ENCODE measurements around the gene CCDC81.
"Not testable (repeated sequence)": the region's sequence is repeated elsewhere in the genome, so short reads cannot be mapped to it uniquely, and the experiment has no call there.

Gene CCDC81

DNA sequence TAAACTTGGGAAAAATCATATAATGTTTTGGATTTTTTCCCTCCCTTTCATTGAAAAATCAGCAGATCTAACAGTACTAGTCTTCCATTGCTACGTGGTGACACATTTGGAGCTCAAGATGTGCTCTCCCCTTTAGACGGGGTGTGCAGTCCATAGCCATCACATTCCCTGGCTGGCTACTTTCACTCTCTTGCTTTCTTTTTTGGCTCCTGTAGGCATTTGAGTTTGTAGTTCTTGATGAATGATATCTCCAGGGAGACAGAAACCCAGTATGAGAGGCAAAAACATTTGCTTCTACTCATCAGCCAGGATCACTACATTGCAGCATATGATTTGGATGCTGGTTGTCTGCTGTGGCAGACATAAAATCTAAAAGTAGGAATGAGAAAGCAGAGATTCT is 12.1 kb downstream of the CCDC81 start:
- DNase-seq (ENCODE audit: extremely low read depth in 1 of 2, low read depth in 1 of 2): no peak

DNA sequence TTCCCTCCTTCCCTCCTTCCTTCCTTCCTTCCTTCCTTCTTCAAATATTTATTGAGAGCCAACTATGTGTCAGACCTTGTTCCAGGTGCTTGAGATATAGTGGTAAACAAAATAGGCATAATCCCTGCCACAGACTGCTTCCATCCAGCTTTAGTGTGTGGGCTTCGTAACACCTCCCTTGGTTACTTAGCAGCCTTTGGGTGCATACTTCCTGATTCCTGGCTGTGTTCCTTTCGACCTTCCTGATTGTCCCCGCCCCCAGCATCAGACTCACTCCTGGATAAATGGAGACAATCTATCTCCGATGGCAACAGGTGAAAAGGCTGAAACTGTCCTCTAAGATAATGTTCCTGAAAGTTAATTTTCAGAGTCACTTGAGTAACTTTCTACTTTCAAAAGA is 13.5 kb downstream of the CCDC81 start:
- DNase-seq (ENCODE audit: extremely low read depth in 1 of 2, low read depth in 1 of 2): no peak

DNA sequence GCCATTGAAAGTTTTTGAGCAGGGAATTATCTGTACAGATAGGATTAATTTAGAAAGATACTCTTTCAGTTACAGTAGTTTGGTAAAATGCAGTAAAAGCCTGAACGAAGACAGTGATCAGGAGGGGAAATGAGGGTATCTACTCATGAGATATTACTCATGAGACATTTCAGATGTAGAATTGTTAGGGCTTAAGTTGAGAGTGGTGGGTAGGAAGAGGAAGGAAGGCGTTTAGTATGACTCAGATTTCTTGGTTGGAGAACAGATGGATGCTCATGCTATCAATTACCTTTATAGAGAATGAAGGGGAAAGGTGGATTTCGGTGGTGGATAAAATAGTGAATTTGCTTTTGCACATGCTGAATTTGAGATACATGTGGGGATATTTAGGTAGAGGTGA is 15.8 kb downstream of the CCDC81 start:
- no peak for DNase-seq (ENCODE audit: extremely low read depth in 1 of 2, low read depth in 1 of 2)

DNA sequence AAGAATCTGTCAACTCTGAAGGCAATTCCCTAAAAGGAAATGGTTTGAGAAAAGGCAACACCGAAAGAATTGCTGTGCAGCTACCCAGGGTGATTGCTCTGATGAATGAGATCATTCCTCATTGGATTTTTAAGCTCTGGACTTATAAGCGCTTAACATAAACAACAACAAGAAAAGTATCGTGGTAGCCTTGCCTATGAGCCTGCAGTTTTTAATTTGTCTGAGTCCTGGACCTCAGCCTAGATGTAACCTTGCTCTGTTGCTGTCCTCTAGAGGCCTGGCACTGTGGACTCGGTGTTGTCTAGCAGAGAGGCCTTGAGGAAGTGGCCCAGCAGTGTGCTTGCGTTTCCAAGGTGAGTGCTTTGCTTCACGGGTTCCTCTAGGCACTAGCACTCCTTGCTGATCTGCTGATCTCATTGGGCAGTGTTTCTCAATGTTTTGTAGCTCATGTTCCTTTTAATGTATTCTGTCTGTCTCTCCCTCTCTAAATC is 20.4 kb downstream of the CCDC81 start:
- no peak for DNase-seq (ENCODE audit: extremely low read depth in 1 of 2, low read depth in 1 of 2)

GRCh38 chr11:86396396-86396795 is 21.7 kb downstream of the CCDC81 start:
- DNase-seq (ENCODE audit: extremely low read depth in 1 of 2, low read depth in 1 of 2): no peak

GRCh38 chr11:86397351-86397750 is 22.7 kb downstream of the CCDC81 start:
- DNase-seq (ENCODE audit: extremely low read depth in 1 of 2, low read depth in 1 of 2): no peak

GRCh38 chr11:86398106-86398505 is 23.4 kb downstream of the CCDC81 start:
- no peak for DNase-seq (ENCODE audit: extremely low read depth in 1 of 2, low read depth in 1 of 2)

DNA sequence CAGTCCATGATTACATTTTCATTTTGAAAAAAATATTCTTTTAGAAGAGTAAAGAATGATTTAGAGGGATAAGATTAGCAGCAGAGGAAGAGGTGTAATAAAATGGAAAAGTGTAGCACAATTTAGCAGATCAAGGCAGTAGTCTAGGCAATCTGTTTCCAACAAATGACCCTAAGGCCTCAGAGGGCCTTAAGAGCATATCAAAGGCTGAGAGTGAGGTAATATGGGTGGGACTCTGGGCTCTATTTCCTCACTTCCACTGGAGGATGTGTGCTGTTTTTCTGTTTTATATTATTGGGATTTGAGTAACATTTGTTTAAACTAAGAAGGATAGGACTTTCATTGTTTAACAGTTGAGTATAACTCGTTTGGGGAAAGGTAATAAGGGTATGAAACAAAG is 28.8 kb downstream of the CCDC81 start:
- DNase-seq (ENCODE audit: extremely low read depth in 1 of 2, low read depth in 1 of 2): no peak

DNA sequence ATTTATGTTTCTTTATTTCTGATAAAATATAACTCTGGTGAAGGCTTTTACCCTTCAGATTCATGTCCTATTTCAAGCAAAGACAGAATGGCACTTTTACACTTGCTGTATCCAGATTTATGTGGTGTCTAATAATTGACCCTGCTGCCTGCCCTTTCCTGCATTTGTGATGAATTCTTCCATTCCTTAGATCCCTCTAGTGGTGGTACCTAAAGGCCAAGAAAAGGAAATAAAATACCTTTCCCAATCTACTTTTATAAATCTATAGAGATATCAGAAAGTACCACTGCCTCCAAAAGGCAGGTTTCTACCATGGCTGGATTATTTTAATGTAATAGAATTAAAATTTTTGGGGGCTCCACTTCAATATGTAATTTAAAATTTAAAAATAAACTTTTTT is 34.2 kb downstream of the CCDC81 start:
- DNase-seq (ENCODE audit: extremely low read depth in 1 of 2, low read depth in 1 of 2): no peak

GRCh38 chr11:86414032-86414431 is 39.3 kb downstream of the CCDC81 start:
- DNase-seq (ENCODE audit: extremely low read depth in 1 of 2, low read depth in 1 of 2): no peak

- DNase-seq (ENCODE audit: extremely low read depth in 1 of 2, low read depth in 1 of 2): no peak
Measured at GRCh38 chr11:86415026-86415425, 40.3 kb downstream of the CCDC81 start.

DNA sequence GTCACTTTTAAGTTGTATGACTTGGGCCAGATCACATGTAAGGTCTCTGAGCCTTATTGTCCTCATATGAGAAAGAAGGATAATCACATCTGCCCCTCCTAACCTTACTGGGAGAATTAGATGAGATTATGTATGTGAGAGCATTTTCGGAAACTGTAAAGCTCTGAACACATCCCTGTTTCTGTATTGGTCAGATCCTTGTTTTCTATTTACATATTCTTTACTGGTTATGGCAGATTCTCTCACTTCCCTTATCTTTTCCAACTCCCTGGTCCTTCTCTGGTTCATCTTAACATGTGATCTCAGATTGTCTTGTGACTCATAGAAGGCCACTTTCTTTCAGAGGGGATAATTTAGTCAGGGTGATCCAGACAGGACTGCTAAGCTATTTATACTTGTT is 41.8 kb downstream of the CCDC81 start:
- no peak for DNase-seq (ENCODE audit: extremely low read depth in 1 of 2, low read depth in 1 of 2)

- DNase-seq (ENCODE audit: extremely low read depth in 1 of 2, low read depth in 1 of 2): not testable (repeated sequence)
Measured at GRCh38 chr11:86416951-86417350, 42.3 kb downstream of the CCDC81 start.

DNA sequence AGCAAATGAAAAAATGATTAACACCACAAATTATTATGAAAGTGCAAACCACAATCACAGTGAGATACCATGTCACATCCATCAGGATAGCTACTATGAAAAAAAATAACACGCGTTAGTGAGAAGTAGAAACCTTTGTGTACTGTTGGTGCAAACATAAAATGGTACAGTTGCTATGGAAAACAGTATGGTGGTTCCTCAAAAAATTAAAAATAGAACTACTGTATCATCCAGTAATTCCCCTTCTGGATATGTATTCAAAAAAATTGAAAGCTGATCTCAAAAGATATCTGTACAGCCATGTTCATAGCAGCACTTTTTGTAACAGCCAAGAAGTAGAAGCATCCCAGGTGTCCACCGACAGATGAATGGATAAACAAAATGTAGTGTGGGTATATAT is 43.4 kb downstream of the CCDC81 start:
- DNase-seq (ENCODE audit: extremely low read depth in 1 of 2, low read depth in 1 of 2): no peak

DNA sequence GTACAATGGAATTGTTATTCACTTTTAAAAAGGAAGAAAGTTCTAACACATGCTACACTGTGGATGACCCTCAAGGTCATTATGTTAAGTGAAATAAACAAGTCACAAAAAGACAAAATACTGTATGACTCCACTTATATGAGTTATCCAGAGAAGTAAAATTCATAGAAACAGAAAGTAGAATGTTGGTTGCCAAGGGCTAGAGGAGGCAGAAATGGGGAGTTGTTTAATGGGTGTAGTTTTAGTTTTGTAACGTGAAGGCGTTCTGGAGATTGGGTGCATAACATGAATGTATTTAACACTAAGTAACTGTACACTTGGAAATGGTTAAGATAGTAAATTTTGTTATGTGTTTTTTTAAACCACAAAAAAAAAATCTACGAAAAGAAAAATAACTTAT is 43.8 kb downstream of the CCDC81 start:
- no peak for DNase-seq (ENCODE audit: extremely low read depth in 1 of 2, low read depth in 1 of 2)

DNA sequence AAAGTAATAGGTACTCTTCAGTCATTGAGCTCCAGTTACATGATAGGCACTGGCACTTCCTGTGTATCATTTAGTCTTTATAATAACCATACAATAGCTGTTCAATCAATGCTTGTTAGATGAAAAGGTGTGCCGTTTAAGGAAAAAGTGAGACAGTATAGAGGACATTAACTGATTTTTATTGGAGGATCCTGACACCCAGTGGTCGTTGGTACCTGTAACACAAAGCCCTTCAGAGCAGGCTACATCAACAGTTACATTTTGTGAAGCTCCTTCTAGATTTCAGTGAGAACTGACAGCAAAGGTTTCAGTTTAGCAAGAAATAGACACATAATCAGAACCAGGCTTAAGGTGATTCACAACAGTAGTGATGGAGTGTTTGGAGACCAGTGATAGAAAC is 44.2 kb downstream of the CCDC81 start:
- DNase-seq (ENCODE audit: extremely low read depth in 1 of 2, low read depth in 1 of 2): no peak

- DNase-seq (ENCODE audit: extremely low read depth in 1 of 2, low read depth in 1 of 2): no peak
Measured at GRCh38 chr11:86421946-86422345, 47.3 kb downstream of the CCDC81 start.

- DNase-seq (ENCODE audit: extremely low read depth in 1 of 2, low read depth in 1 of 2): no peak
Measured at GRCh38 chr11:86422371-86422770, 47.7 kb downstream of the CCDC81 start.

DNA sequence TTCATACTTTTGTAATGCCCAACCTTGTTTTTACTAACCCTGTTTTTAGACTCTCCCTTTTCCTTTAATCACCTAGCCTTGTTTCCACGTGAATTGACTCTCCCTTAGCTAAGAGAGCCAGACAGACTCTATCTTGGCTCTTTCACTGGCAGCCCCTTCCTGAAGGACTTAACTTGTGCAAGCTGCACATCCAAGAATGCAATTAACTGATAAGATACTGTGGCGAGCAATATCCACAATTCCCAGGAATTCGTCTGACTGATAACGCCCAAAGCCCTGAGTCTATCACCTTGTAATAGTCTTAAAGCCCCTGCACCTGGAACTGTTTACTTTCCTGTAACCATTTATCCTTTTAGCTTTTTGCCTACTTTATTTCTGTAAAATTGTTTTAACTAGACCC is 48.8 kb downstream of the CCDC81 start:
- not testable (repeated sequence) for DNase-seq (ENCODE audit: extremely low read depth in 1 of 2, low read depth in 1 of 2)

- DNase-seq (ENCODE audit: extremely low read depth in 1 of 2, low read depth in 1 of 2): no peak
Measured at GRCh38 chr11:86427441-86427840, 52.8 kb downstream of the CCDC81 start.

- DNase-seq (ENCODE audit: extremely low read depth in 1 of 2, low read depth in 1 of 2): no peak
Measured at GRCh38 chr11:86431258-86431657, 56.6 kb downstream of the CCDC81 start.

DNA sequence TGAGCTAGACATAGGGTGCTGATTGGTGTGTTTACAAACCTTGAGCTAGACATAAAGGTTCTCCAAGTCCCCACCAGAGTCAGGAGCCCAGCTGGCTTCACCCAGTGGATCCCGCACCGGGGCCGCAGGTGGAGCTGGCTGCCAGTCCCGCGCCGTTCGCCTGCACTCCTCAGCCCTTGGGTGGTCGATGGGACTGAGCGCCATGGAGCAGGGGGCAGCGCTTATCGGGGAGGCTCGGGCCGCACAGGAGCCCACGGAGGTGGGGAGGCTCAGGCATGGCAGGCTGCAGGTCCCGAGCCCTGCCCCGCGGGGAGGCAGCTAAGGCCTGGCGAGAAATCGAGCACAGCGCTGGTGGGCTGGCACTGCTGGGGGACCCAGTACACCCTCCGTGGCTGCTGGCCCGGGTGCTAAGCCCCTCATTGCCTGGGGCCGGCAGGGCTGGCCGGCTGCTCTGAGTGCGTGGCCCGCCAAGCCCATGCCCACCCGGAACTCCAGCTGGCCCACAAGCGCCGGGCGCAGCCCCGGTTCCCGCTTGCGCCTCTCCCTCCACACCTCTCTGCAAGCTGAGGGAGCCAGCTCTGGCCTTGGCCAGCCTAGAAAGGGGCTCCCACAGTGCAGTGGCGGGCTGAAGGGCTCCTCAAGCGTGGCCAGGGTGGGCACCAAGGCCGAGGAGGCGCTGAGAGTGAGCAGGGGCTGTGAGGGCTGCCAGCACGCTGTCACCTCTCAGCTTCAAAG is 58.8 kb downstream of the CCDC81 start:
- not testable (repeated sequence) for DNase-seq (ENCODE audit: extremely low read depth in 1 of 2, low read depth in 1 of 2)

- no peak for DNase-seq (ENCODE audit: extremely low read depth in 1 of 2, low read depth in 1 of 2)
Measured at GRCh38 chr11:86435711-86436110, 61.0 kb downstream of the CCDC81 start.

All from stimulated activated CD8-positive, alpha-beta memory T cell treated with anti-CD3 and anti-CD28 coated beads, Interleukin-7, amount 100 ng/mL, for 48 hours (primary cell).